Measurements from ENCODE around the gene KCNK1. TPM values are rescaled to one million over a fixed set of nuclear protein-coding genes. Genes with fewer than 3 reads are reported as not detected.

The KCNK1 gene
- total RNA-seq, 4 donors from 2014 or later: 1.9 to 10.2 (median 4.8) TPM

- TF ChIP-seq CTCF (IDR thresholded peaks at IDR 0.05): no peak
- DNase-seq (ENCODE audit: low spot score): no peak
- ATAC-seq (ENCODE audit: low FRiP score): no peak
These were observed 42.8 kb downstream of the KCNK1 start for GRCh38 chr1:233656687-233657086.

- DNase-seq (ENCODE audit: low spot score) (no peak), ATAC-seq (ENCODE audit: low FRiP score) (no peak)
- TF ChIP-seq CTCF (IDR thresholded peaks at IDR 0.05): no peak
These were observed 43.6 kb downstream of the KCNK1 start for GRCh38 chr1:233657466-233657865.

- no peak for DNase-seq (ENCODE audit: low spot score)
- no peak for TF ChIP-seq CTCF (IDR thresholded peaks at IDR 0.05)
- no peak for ATAC-seq (ENCODE audit: low FRiP score)
These were observed 45.6 kb downstream of the KCNK1 start for GRCh38 chr1:233659495-233659894.

- no peak for TF ChIP-seq CTCF (IDR thresholded peaks at IDR 0.05)
- DNase-seq (ENCODE audit: low spot score): no peak
- ATAC-seq (ENCODE audit: low FRiP score): no peak
These were observed 47.7 kb downstream of the KCNK1 start for GRCh38 chr1:233661376-233662159.

- ATAC-seq (ENCODE audit: low FRiP score) (no peak), DNase-seq (ENCODE audit: low spot score) (no peak)
- TF ChIP-seq CTCF (IDR thresholded peaks at IDR 0.05): no peak
These were observed 48.8 kb downstream of the KCNK1 start for GRCh38 chr1:233662575-233663304.

GRCh38 chr1:233664253-233664652, 50.3 kb downstream of the KCNK1 start:
- TF ChIP-seq CTCF (IDR thresholded peaks at IDR 0.05): no peak
- ATAC-seq (ENCODE audit: low FRiP score): no peak
- DNase-seq (ENCODE audit: low spot score): no peak
